Activated CD4-positive, alpha-beta T cell treated with anti-CD3 and anti-CD28 coated beads for 24 hours (primary cell): Measurements from ENCODE around the gene MGMT.

Experiments used
- DNase-seq, 2 donors: peaks; one replicate each; pipeline ENCODE4 v3.0.0-alpha.2; 2020; ENCODE audit warnings: low read depth in 2 of 2

The MGMT gene

GRCh38 chr10:129653428-129653827, 186.4 kb downstream of the MGMT start:
- DNase-seq, result no peak

DNA sequence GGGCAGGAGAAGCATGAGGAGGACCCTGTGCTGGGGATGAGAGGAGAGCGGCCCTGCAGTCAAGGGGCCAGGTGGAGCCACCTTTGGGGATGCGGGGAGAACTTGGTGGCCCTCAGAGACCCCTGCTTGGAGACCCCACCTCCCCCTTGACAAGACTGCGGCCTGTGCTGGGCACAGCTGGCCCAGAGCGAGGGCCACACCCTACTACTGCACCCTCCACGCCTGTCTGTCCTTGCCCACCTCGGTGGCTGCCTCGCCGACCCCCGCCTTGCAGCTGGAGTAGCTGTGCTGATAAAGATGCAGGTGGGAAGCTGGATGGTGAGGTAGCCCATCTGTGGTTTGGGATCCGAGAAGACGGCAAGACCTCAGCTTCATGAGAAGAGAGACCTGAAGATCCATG, 186.8 kb downstream of the MGMT start:
- DNase-seq, result no peak

DNA sequence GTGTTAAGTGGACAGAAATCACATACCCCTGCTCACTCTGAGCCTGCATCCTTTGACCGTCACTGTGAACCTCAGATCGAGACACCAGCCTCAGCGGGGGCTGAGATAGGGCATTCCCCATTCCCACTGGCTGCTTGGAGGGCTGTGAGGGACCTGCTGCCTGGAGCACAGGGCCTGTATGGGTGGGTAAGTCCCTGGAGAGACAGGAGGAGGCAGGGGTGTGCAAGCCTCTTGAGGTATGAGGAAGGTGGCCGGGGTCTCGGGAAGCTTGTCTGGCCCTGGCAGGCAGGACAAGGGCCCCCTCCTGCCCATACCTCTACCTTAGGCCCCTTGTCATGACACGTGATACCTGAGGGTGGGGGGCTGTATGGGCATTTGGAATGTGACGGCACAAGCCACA, 187.4 kb downstream of the MGMT start:
- DNase-seq, result no peak

DNA sequence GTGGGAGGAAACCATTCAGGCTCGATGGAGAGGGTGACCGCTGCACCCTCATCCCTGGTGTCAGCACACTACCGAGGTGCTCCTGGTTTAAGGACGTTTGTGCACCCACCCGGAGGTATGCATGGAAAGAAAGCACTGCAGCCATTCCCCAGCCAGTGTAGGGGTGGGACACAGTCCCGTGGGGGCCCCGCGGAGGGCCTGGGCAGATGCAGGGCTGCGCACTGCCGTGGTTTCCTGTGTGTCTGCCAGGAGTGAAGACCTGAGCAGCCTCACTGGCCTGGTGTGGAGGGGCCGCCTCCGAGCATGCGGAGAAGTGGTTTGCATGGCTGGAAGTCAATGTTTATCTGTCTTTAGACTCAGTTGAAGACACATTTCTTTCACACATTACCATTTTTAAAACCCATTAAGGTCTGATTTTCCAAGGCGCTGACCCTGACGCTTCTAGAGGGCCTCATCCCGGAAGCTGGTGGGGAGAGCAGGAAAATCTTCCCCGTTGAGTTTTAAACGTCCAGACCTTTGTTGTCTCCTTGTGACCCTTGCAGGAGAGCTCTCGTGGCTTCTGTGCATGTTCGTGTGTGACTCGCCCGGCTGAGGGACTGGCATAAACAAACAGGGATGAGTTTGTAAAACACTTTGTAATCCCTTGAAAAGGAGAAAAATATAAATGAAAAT, 188.1 kb downstream of the MGMT start:
- DNase-seq, result no peak

GRCh38 chr10:129655679-129656031, 188.6 kb downstream of the MGMT start:
- DNase-seq, result no peak

- DNase-seq, result no peak
These were observed 189.6 kb downstream of the MGMT start for GRCh38 chr10:129656642-129657041.

DNA sequence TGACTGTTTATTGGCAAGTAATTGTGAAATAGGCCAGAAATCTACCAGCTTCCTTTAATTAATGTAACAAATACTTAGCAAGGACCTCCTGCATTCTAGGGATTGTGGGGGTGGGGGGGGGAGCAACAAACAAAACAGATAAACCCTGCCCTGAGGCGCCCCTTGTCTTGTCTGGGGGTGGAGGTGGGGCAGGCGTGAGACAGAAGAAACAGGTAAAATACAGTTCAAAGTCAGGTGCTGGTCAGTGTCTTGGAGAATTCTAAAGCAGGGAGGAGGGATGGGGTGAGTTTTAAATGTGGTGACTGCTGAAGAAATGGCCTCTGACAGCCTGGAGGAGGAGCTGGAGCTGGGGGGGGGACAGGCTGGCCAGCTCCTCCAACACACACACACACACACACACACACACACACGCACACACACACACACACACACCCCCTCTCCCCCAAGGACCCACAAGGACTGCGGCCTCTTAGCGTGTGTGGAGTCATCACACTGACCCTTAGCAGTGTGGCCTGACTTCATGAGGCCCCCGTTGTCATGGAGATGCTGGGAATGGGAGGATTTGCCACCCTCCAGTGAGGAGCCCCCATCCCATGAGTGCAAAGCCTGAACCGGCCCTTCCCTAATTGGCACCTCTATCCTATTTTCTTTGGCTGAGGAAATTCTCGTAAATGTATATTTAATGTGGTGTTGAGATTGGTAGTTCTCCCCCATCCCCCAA, 190.4 kb downstream of the MGMT start:
- DNase-seq, result no peak

DNA sequence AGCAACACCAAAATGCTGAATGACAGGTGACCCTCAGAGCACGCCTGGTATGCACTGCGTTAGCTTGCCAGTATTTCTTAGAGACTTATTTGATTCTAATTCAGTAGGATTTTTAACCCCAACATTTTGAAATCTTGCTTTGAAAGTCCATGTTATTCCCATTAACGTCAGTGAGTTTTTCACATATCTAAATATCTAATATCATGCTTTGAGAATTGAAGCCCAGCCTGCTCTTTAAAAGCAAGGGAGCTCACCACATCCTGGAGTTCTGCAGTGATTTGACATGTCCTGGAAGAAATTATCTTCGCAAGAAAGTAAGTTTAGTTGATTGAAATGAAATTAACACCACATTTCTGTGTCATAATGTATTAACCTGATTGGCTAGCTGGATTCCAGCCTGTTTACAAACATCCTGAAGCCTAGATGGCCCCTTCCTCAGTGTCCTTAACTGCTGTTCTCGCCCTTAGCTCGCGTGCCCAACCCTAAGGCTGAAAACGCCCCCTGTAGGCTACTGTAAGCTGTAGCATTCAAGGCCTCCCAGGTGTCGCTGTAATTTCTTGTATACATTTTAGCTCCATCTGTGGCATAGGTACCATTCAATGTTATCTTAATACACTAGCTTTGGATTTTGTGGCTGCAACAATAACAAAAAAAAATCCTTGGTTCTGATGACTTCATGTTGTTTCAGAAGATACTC, 191.5 kb downstream of the MGMT start:
- DNase-seq, result no peak

DNA sequence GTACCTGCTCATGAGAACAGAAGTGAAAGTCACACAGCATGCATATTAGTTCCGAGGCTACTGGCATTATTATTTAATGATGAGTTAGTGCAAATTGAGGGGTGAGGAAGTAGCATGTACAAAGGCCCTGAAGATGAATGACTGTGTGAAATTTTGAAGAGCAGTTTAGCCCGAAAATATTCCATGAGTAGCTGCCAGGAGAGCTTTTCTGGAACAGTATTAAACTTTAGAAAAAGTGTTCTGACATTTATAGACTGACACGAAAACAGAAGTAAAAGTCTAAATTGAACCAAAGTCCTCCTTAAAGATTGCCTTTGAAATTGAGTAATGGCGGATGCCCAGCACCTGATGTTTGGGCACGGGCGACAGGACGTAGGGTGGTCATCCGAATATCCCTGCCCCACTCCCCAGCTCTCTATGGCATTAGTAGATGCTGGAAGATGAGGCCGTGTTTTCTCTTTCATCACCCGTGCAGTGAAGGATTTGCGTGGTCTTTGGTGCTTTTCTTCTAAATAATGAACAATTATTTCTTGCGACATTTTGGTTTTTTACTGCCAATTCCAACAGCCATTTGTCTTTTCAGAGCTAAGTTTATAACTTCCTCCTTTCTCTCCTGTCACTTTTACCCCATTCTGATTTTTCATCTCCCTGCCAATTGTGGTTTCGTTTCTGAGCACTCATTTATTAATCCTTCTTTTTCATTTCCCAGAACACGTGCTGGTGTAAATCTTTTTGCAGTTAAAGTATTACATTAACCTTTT, 192.6 kb downstream of the MGMT start:
- DNase-seq, result no peak

GRCh38 chr10:129660569-129660968, 193.5 kb downstream of the MGMT start:
- no peak for DNase-seq

GRCh38 chr10:129662426-129662825, 195.4 kb downstream of the MGMT start:
- DNase-seq, result no peak

DNA sequence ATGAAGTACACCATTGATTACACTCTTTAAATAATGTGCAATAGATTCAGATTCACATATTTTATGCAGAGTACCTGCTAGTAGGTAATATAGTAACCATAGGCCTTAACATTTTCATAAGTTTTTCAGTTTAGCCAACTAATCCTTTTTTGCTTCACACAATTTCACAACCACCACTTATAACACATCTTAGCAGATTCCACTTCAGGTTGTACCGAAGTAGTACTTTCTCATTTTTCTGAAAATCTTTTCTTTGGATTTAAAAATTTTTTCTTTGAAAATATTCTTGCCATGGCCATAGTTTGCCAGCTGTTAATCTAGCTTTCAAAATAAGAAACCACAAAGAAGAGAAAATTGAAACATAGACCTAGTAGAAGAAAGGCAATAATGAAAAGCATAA, 203.1 kb downstream of the MGMT start:
- DNase-seq, result no peak

- no peak for DNase-seq
These were observed 206.3 kb downstream of the MGMT start for GRCh38 chr10:129673292-129673691.

DNA sequence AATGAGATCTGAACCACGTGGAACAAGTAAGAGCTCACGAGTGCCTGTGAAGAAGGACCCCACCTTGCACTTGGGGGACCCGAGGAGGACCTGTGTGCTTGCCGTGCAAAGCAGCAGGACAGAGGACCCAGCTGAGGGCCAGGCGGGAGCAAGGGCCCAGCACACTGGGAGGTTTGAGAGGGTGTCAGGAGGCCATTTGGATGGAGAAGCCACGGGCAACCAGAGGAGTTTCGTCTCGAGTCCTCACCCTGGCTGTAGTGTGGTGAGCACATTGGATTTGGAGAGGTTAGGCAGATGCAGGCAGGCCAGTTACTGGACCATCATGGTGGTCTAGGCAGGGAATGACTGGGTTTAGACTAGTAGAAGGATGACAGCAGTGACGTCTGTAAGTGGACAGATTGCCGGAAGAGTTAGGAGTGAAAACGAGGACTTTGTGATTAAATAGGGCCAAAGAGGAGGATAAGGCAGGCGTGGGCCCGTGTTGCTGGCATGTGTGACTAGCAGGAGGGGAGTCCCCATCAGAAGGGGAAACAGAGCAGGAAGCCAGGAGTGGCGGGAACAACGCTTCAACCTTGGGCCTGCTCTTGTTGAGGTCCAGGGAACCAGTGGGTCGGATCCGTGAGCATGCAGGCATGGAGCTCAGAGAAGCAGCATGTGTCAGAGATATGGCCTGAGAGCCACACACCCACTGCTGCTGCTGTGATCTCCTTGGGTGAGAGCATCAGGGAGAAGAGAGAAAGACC, 208.2 kb downstream of the MGMT start:
- DNase-seq, result no peak

- DNase-seq, result no peak
These were observed 209.0 kb downstream of the MGMT start for GRCh38 chr10:129676014-129676413.

GRCh38 chr10:129677377-129677927, 210.4 kb downstream of the MGMT start:
- DNase-seq, result no peak

DNA sequence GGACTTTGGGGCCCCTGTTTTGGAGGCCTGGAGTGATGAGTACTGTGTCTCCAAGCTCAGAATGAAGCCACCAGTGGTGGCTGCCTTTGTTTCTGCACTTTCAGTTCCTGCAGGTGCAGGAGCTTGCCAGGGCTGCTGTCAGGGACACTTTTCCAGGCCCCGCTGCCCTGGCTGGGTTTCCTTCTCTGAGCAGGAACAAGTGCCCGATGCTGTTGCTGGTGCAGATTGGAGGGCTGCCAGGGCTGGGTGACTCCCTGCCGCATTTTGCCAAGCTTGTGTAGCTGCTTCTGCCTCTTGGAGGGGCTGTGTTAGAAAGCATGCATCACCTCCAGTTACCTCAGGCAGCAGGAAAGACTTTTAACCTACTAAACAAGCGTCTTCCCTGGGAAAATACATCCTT, 211.1 kb downstream of the MGMT start:
- DNase-seq, result no peak

- no peak for DNase-seq
These were observed 212.2 kb downstream of the MGMT start for GRCh38 chr10:129679207-129679606.

DNA sequence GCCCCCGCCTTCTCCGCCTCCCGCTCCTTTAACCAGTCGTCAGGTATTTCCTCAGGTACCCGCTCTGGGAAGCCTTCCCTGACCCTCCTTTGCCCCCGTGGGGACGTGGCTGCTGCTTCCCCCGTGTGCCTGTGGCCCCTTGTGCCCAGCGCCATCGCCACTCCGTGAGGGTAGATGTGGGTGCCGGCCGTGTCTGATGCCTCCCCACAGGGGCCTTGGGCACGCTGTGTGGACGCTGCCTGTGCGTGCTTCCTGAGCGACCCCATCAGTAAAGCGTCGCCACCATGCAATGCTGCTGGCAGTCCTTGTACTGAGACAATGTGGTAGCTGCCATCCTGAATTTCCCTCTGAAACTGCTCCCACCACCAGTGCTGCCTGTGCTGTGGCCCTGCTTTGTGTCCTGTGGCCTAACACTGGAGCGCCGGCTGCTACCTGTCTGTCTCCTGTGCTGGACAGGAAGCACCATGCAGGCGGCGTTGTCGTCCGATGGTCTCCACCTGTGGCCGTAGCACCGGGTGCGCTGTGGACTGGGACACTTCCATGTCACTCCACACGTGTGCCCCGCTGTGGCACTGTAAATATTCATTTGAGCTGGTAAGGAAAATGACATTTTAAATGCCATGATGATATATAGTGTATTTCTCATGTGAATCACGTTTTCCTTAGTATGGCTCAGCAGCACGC, 213.8 kb downstream of the MGMT start:
- DNase-seq, result no peak

GRCh38 chr10:129681856-129682255, 214.8 kb downstream of the MGMT start:
- DNase-seq, result no peak

GRCh38 chr10:129683519-129683918, 216.5 kb downstream of the MGMT start:
- no peak for DNase-seq
